Stomach (tissue), 9 donors: ENCODE measurements around the gene USP6NL. TPM values are rescaled to one million over a fixed set of nuclear protein-coding genes. Genes with fewer than 3 reads are reported as not detected.

ENCODE experiments used
- DNase-seq, 2 donors: peaks; one replicate each; pipeline versions ENCODE4 v3.0.0 to v3.0.0-alpha.2; 2013 to 2019
- H3K27ac ChIP-seq, 5 donors: fragments of 200-600 bp in 4 of 5; sonication (generic) in 4 of 5; one replicate each; pipeline ENCODE4 v1.5.1; 2013 to 2019; ENCODE audit warnings: mild to moderate bottlenecking in 1 of 5, moderate library complexity in 1 of 5
- H3K27me3 ChIP-seq, 3 donors: fragments of 200-600 bp; sonication (generic); one replicate each; pipeline ENCODE4 v1.5.1; 2017 to 2019; ENCODE audit warnings: mixed run types in 1 of 3
- H3K36me3 ChIP-seq, 4 donors: fragments of 200-600 bp; sonication (generic); 1 replicate in 3 of 4; 2 replicates in 1 of 4; pipeline ENCODE4 v1.5.1; 2016 to 2019
- H3K4me1 ChIP-seq, 4 donors: fragments of 200-600 bp; sonication (generic); one replicate each; pipeline ENCODE4 v1.5.1; 2016 to 2019
- H3K4me3 ChIP-seq, 4 donors: fragments of 200-600 bp; sonication (generic) in 3 of 4; one replicate each; pipeline ENCODE4 v1.5.1; 2016 to 2019; ENCODE audit warnings: mild to moderate bottlenecking in 1 of 4
- H3K9me3 ChIP-seq, 4 donors: fragments of 200-600 bp; sonication (generic); one replicate each; pipeline ENCODE4 v1.5.1; 2016 to 2019
- CTCF ChIP-seq, 7 experiments: fragments of 450-650 bp in 4 of 7; fragments of 200-600 bp in 3 of 7; sonication (generic) in 3 of 7; IDR thresholded peaks; one replicate each; pipeline ENCODE4 v1.5.1; 2016 to 2019; ENCODE audit warnings: antibody characterized with exemption in 7 of 7, control low read depth in 2 of 7, mild to moderate bottlenecking in 1 of 7
- EP300 ChIP-seq: sonication (generic); formaldehyde crosslinking; IDR thresholded peaks from one replicate; pipeline ENCODE4 v1.6.1; 2017; ENCODE audit warnings: antibody characterized with exemption
- POLR2A ChIP-seq, 4 donors: fragments of 450-650 bp; IDR thresholded peaks; one replicate each; pipeline ENCODE4 v1.6.1; 2016; ENCODE audit warnings: antibody characterized with exemption in 4 of 4, control low read depth in 2 of 4, mild to moderate bottlenecking in 1 of 4, moderate library complexity in 1 of 4
- POLR2AphosphoS5 ChIP-seq, 3 donors: sonication (generic); formaldehyde crosslinking; IDR thresholded peaks; one replicate each; pipeline ENCODE4 v1.6.1; 2016; ENCODE audit warnings: antibody characterized with exemption in 3 of 3
- WGBS, 5 donors: extraction: QIAGEN DNeasy Blood & Tissue Kit in 3 of 5; methylation state at CpG; one replicate each; pipeline versions ENCODE4 v1.1.5 to v1.1.7; 2013 to 2018; 5-methylcytosine and 5-hydroxymethylcytosine counted together
- intact Hi-C: fragments of 100-400 bp; cut with DNase I; formaldehyde crosslinking; loops from one replicate; pipeline ENCODE4 v1.15.1; 2023; ENCODE audit warnings: low total_unique reads
- polyA plus RNA-seq, 3 donors: library from polyadenylated mRNA; stranded (reverse); fragments of 200-250 nt; gene quantifications; one replicate each; pipeline ENCODE4 v1.2.3, GENCODE V29; 2013
- total RNA-seq, 5 donors: library from RNA; depleted of rRNA; stranded (reverse); fragments of >200 nt; gene quantifications; one replicate each; pipeline versions ENCODE4 v1.1.0 to v1.2.3, GENCODE V29; 2014 to 2016
- donor health status: healthy with polysubstance abuse.
- donor health status: Bipolar disorder and iron deficiency.
- donor health status: healthy.

USP6NL gene
- total and polyA plus RNA-seq, 8 donors = 4.7 to 31.5 (median 6.3) TPM

GRCh38 chr10:11569471-11569870, 42.0 kb downstream of the USP6NL start:
- H3K36me3 ChIP-seq = no peaks in the 10 kb centered on the region
- intact Hi-C loops = no loop called here
- no peak for DNase-seq
- H3K27me3 ChIP-seq = no peaks in the 10 kb centered on the region
- TF ChIP-seq EP300 (no peak), POLR2A (IDR thresholded peaks at IDR 0.05) (no peak), CTCF (IDR thresholded peaks at IDR 0.05) (no peak), POLR2AphosphoS5 (IDR thresholded peaks at IDR 0.05) (no peak)
- WGBS, 5 donors = 86 to 91% (median 90%) methylated on average over 6 of the region's 6 CpGs
- no peaks in the 10 kb centered on the region for H3K9me3 ChIP-seq
- H3K4me3 ChIP-seq = no peak overlapping the region
- H3K4me1 ChIP-seq = peaks cover 0 to 15% (median 7%) of the 10 kb centered on the region in 4 donors
- no peak overlapping the region for H3K27ac ChIP-seq

- H3K4me1 ChIP-seq = peaks cover 0 to 18% (median 6%) of the 10 kb centered on the region in 4 donors
- H3K27me3 ChIP-seq = no peaks in the 10 kb centered on the region
- TF ChIP-seq POLR2AphosphoS5 (IDR thresholded peaks at IDR 0.05) = no peak
- TF ChIP-seq CTCF (IDR thresholded peaks at IDR 0.05) = no peak
- TF ChIP-seq EP300 = no peak
- TF ChIP-seq POLR2A (IDR thresholded peaks at IDR 0.05) = no peak
- intact Hi-C loops = no loop called here
- H3K27ac ChIP-seq = no peak overlapping the region
- H3K9me3 ChIP-seq = no peaks in the 10 kb centered on the region
- 95 to 100% (median 98%) methylated on average over 1 of the region's 1 CpG for WGBS, 5 donors
- no peaks in the 10 kb centered on the region for H3K36me3 ChIP-seq
- no peak overlapping the region for H3K4me3 ChIP-seq
- no peak for DNase-seq
Observed at GRCh38 chr10:11568578-11568977, 42.9 kb downstream of the USP6NL start.

- Histone ChIP-seq H3K9me3 (no peaks in the 10 kb centered on the region), H3K4me3 (no peak overlapping the region), H3K27me3 (no peaks in the 10 kb centered on the region), H3K27ac (no peak overlapping the region), H3K4me1 (peaks cover 5 to 28% (median 12%) of the 10 kb centered on the region in 4 donors), H3K36me3 (no peaks in the 10 kb centered on the region)
- no peak for TF ChIP-seq EP300
- TF ChIP-seq POLR2A (IDR thresholded peaks at IDR 0.05) = no peak
- TF ChIP-seq CTCF (IDR thresholded peaks at IDR 0.05) = no peak
- no peak for TF ChIP-seq POLR2AphosphoS5 (IDR thresholded peaks at IDR 0.05)
- intact Hi-C loops = no loop called here
- 83 to 90% (median 87%) methylated on average over 3 of the region's 3 CpGs for WGBS, 5 donors
- DNase-seq = no peak
Observed at GRCh38 chr10:11564741-11565140, 46.7 kb downstream of the USP6NL start.

GRCh38 chr10:11563936-11564335, 47.5 kb downstream of the USP6NL start:
- no peak for TF ChIP-seq POLR2A (IDR thresholded peaks at IDR 0.05)
- no peak for TF ChIP-seq EP300
- no peak for TF ChIP-seq CTCF (IDR thresholded peaks at IDR 0.05)
- TF ChIP-seq POLR2AphosphoS5 (IDR thresholded peaks at IDR 0.05) = no peak
- no peaks in the 10 kb centered on the region for H3K36me3 ChIP-seq
- H3K27me3 ChIP-seq = no peaks in the 10 kb centered on the region
- intact Hi-C loops = no loop called here
- H3K4me1 ChIP-seq = peaks cover 5 to 32% (median 15%) of the 10 kb centered on the region in 4 donors
- H3K9me3 ChIP-seq = no peaks in the 10 kb centered on the region
- WGBS, 5 donors = 37 to 65% (median 49%) methylated on average over 2 of the region's 2 CpGs
- no peak overlapping the region for H3K4me3 ChIP-seq
- DNase-seq = no peak
- no peak overlapping the region for H3K27ac ChIP-seq
